Heart right ventricle (tissue), 16 donors: ENCODE data around the gene CDH2. TPM values are rescaled to one million over a fixed set of nuclear protein-coding genes. Genes with fewer than 3 reads are reported as not detected.
"Not testable (repeated sequence)": the region's sequence is repeated elsewhere in the genome, so short reads cannot be mapped to it uniquely, and the experiment has no call there.

ENCODE experiments used
- ATAC-seq, 8 donors: fragments of 200-7000 bp; cut with Tn5 transposase; one replicate each; pipeline ENCODE4 v1.9.1; 2020; ENCODE audit warnings: mild to moderate bottlenecking in 8 of 8, moderate library complexity in 8 of 8, moderate number of reproducible peaks in 1 of 8
- DNase-seq, 2 donors: peaks; one replicate each; pipeline ENCODE4 v3.0.0-alpha.2; 2020
- H3K27ac ChIP-seq, 10 donors: fragments of 200-600 bp; sonication (generic) in 2 of 10; one replicate each; pipeline versions ENCODE4 v1.5.0 to v1.8.0; 2020 to 2022; ENCODE audit warnings: mild to moderate bottlenecking in 3 of 10
- H3K27me3 ChIP-seq, 7 donors: fragments of 200-600 bp; one replicate each; pipeline ENCODE4 v1.8.0; 2021 to 2022; ENCODE audit warnings: mild to moderate bottlenecking in 2 of 7
- H3K36me3 ChIP-seq, 9 donors: fragments of 200-600 bp; sonication (generic) in 1 of 9; one replicate each; pipeline versions ENCODE4 v1.5.0 to v1.8.0; 2020 to 2022; ENCODE audit warnings: mild to moderate bottlenecking in 2 of 9
- H3K4me1 ChIP-seq, 9 donors: fragments of 200-600 bp; sonication (generic) in 1 of 9; one replicate each; pipeline versions ENCODE4 v1.5.0 to v1.8.0; 2020 to 2022; ENCODE audit warnings: mild to moderate bottlenecking in 4 of 9
- H3K4me3 ChIP-seq, 10 donors: fragments of 200-600 bp; sonication (generic) in 2 of 10; one replicate each; pipeline versions ENCODE4 v1.5.0 to v1.8.0; 2020 to 2022; ENCODE audit warnings: mild to moderate bottlenecking in 7 of 10, moderate library complexity in 2 of 10
- H3K9me3 ChIP-seq, 11 donors: fragments of 200-600 bp in 10 of 11; sonication (generic) in 2 of 11; one replicate each; pipeline versions ENCODE4 v1.5.0 to v1.8.0; 2013 to 2022; ENCODE audit warnings: mild to moderate bottlenecking in 2 of 11, control low read depth in 1 of 11, moderate library complexity in 1 of 11
- CTCF ChIP-seq, 9 donors: fragments of 200-600 bp; sonication (generic) in 2 of 9; IDR thresholded peaks; one replicate each; pipeline versions ENCODE4 v1.5.0 to v1.8.0; 2021 to 2022; ENCODE audit warnings: antibody characterized with exemption in 9 of 9, mild to moderate bottlenecking in 5 of 9, moderate library complexity in 1 of 9
- WGBS, 2 donors: extraction: QIAGEN DNeasy Blood & Tissue Kit; methylation state at CpG; one replicate each; pipeline ENCODE4 v1.1.7; 2013; ENCODE audit warnings: inconsistent platforms in 1 of 2; 5-methylcytosine and 5-hydroxymethylcytosine counted together
- intact Hi-C, 10 donors: fragments of 100-400 bp; cut with DNase I; formaldehyde crosslinking; loops; one replicate each; pipeline versions ENCODE4 v1.11.1 to v1.14.2; 2022
- polyA plus RNA-seq, 2 donors: library from polyadenylated mRNA; stranded (reverse); fragments of 200-250 nt; gene quantifications; one replicate each; pipeline ENCODE4 v1.2.3, GENCODE V29; 2013
- total RNA-seq, 10 donors: library from RNA; stranded (reverse); fragmentation: NEBNext Ultra II Directional in 3 of 10; extraction: Animal tissue kit (Norgen Biotek cat#: 25700) in 3 of 10; gene quantifications; one replicate each; pipeline versions ENCODE4 v1.2.1 to v1.2.4, GENCODE V29; 2021 to 2023
- donor health status: Arrhythmogenic right ventricular cardiomyopathy.
- donor health status: ischemic (EF 13 %, LVEDD 7.1; RV severe dilation, severe dysfunction).
- donor health status: healthy with polysubstance abuse.
- donor health status: DM: no; HTN: yes; CAD: no.
- donor health status: DM: no; HTN: no; CAD: no.
- donor health status: ischemic (EF 25% LVEDD 6.9; RV normal size, moderate dysfunction).
- donor health status: ischemic (EF 25% LVEDD 5.7; RV mildly dilated, moderate dysfunction).
- donor health status: healthy.
- donor health status: DM: yes; HTN: yes; CAD: no.
- donor health status: Ischemic cardiomyopathy.
- donor health status: ischemic (EF 35%, LVEDD 5.7; RV mildly dilated, moderate dysfunction).
- donor health status: nonischemic (EF 11% LVEDD 7.7; RV severe dilation, severe dysfunction).
- donor health status: DM: yes; HTN: yes; CAD: no.
- donor health status: PGD.
- donor health status: ischemic (EF 29% LVEDD 5.4; RV normal size, mild dysfunction).
- donor health status: nonischemic (EF 23%, LVEDD 6.1; RV moderate dilation, normal function).

The CDH2 gene
- total and polyA plus RNA-seq, 12 donors: 50.3 to 575 (median 448) TPM

- no peaks in the 10 kb centered on the region for H3K9me3 ChIP-seq
- H3K27ac ChIP-seq: no peak overlapping the region
- H3K36me3 ChIP-seq: no peaks in the 10 kb centered on the region
- no peak overlapping the region for H3K4me3 ChIP-seq
- no peaks in the 10 kb centered on the region for H3K4me1 ChIP-seq
- H3K27me3 ChIP-seq: no peaks in the 10 kb centered on the region
- DNase-seq (no peak), ATAC-seq (no peak)
- intact Hi-C loops: no loop called here
- no peak for TF ChIP-seq CTCF (IDR thresholded peaks at IDR 0.05)
- WGBS, 2 donors: 79 to 87% methylated on average over 5 of the region's 5 CpGs
Observed at GRCh38 chr18:27922780-27923179, 254.2 kb downstream of the CDH2 start.

- TF ChIP-seq CTCF (IDR thresholded peaks at IDR 0.05): no peak
- Histone ChIP-seq H3K4me1 (no peaks in the 10 kb centered on the region), H3K4me3 (no peak overlapping the region), H3K36me3 (no peaks in the 10 kb centered on the region), H3K9me3 (no peaks in the 10 kb centered on the region), H3K27ac (no peak overlapping the region), H3K27me3 (no peaks in the 10 kb centered on the region)
- no peak for ATAC-seq
- DNase-seq: no peak
- WGBS, 2 donors: 62 to 64% methylated on average over 18 of the region's 18 CpGs
- intact Hi-C loops: no loop called here
Observed at GRCh38 chr18:27921904-27922751, 254.8 kb downstream of the CDH2 start.

DNA sequence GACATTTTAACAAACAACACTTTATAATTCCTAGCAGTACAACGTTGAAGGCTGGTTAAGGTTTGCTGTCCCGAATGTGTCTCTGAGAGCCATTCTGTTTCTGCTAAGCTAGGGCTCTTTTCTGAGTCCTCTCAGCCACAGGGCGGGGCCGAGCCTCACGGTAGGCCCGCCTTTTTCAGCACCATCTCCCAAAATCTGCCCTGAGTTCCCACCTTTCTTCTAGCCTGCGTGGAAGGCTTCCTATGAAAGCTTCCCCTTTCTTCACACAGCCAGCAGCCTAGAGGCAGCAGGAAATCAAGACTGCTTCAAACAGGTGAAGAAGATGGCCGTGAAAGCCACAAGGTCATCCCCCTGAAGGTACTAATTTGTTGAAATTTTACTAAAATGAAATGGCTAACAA lies 255.5 kb downstream of the CDH2 start:
- Histone ChIP-seq H3K4me3 (no peak overlapping the region), H3K36me3 (no peaks in the 10 kb centered on the region), H3K27me3 (no peaks in the 10 kb centered on the region), H3K9me3 (no peaks in the 10 kb centered on the region), H3K4me1 (no peaks in the 10 kb centered on the region), H3K27ac (no peak overlapping the region)
- ATAC-seq (no peak), DNase-seq (no peak)
- TF ChIP-seq CTCF (IDR thresholded peaks at IDR 0.05): no peak
- 73 to 81% methylated on average over 8 of the region's 8 CpGs for WGBS, 2 donors
- intact Hi-C loops: no loop called here

DNA sequence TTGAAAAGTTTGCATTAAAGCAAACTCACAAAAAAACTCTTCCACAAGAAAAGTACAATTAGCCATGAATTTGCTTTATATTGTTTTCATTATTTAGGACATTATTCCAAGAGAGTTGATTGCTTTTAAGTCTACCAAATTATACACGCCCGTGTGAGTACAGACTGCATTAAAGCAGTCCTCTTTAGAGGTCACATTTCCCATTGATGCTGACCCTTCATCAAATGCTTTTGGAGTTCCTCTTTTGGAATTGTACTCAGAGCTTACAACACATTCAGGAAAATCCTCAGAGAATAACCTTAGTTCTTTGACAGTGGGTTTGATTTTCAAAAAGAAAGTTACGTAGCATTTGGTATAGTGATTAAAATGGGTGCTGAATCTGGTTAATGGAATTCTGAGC lies 256.1 kb downstream of the CDH2 start:
- ATAC-seq (no peak), DNase-seq (no peak)
- H3K9me3 ChIP-seq: no peaks in the 10 kb centered on the region
- no peak for TF ChIP-seq CTCF (IDR thresholded peaks at IDR 0.05)
- no peaks in the 10 kb centered on the region for H3K27me3 ChIP-seq
- H3K27ac ChIP-seq: no peak overlapping the region
- no peak overlapping the region for H3K4me3 ChIP-seq
- no peaks in the 10 kb centered on the region for H3K36me3 ChIP-seq
- H3K4me1 ChIP-seq: no peaks in the 10 kb centered on the region
- WGBS, 2 donors: 92 to 93% methylated on average over 3 of the region's 3 CpGs
- intact Hi-C loops: no loop called here

DNA sequence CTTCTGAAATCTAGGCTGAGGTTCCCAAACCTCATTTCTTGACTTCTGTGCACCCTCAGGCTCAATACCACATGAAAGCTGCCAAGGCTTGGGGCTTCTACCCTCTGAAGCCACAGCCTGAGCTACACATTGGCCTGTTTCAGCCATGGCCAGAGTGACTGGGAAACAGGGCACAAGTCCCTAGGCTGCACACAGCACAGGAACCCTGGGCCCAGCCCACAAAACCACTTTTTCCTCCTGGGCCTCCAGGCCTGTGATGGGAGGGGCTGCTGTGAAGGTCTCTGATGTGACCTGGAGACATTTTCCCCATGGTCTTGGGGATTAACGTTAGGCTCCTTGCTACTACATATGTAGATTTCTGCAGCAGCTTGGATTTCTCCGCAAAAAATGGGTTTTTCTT lies 270.7 kb downstream of the CDH2 start:
- ATAC-seq, DNase-seq, H3K36me3 ChIP-seq, H3K27me3 ChIP-seq, H3K4me1 ChIP-seq, intact Hi-C loops, H3K4me3 ChIP-seq, H3K27ac ChIP-seq: not testable (repeated sequence)
- H3K9me3 ChIP-seq: peaks cover 0 to 59% (median 5%) of the 10 kb centered on the region in 11 donors
- WGBS, 2 donors: 75 to 89% methylated on average over 2 of the region's 2 CpGs
